Transverse colon (tissue), 4 donors: Measurements from ENCODE around the gene SGCA. TPM values are rescaled to one million over a fixed set of nuclear protein-coding genes. Genes with fewer than 3 reads are reported as not detected.

ENCODE experiments used
- DNase-seq: peaks from one replicate; pipeline ENCODE4 v3.0.0-alpha.2; 2019
- H3K27ac ChIP-seq, 4 donors: fragments of 200-600 bp; sonication (generic); 2 replicates each; pipeline ENCODE4 v1.5.1; 2016 to 2018; ENCODE audit warnings: inconsistent platforms in 4 of 4
- H3K27me3 ChIP-seq: fragments of 200-600 bp; sonication (generic); 2 replicates; pipeline ENCODE4 v1.5.1; 2017; ENCODE audit warnings: inconsistent platforms
- H3K36me3 ChIP-seq, 4 donors: fragments of 200-600 bp; sonication (generic); 2 replicates each; pipeline ENCODE4 v1.5.1; 2017 to 2019; ENCODE audit warnings: inconsistent platforms in 4 of 4
- H3K4me1 ChIP-seq, 4 donors: fragments of 200-600 bp; sonication (generic); 2 replicates each; pipeline ENCODE4 v1.5.1; 2017 to 2020; ENCODE audit warnings: inconsistent platforms in 4 of 4
- H3K4me3 ChIP-seq, 4 donors: fragments of 200-600 bp; sonication (generic); 1 replicate in 1 of 4; 2 replicates in 3 of 4; pipeline versions ENCODE4 v1.5.1 to v1.6.1; 2017 to 2019; ENCODE audit warnings: inconsistent platforms in 4 of 4
- H3K9me3 ChIP-seq, 2 donors: fragments of 200-600 bp; sonication (generic); 2 replicates each; pipeline ENCODE4 v1.5.1; 2017 to 2019; ENCODE audit warnings: inconsistent platforms in 2 of 2
- EP300 ChIP-seq: sonication (generic); formaldehyde crosslinking; IDR thresholded peaks from one replicate; pipeline ENCODE4 v1.6.1; 2017; ENCODE audit warnings: antibody characterized with exemption, low read depth
- POLR2A ChIP-seq: fragments of 450-650 bp; IDR thresholded peaks from one replicate; pipeline ENCODE4 v1.6.1; 2016; ENCODE audit warnings: antibody characterized with exemption, mild to moderate bottlenecking, moderate library complexity
- POLR2AphosphoS5 ChIP-seq, 3 donors: sonication (generic); formaldehyde crosslinking; IDR thresholded peaks; one replicate each; pipeline ENCODE4 v1.6.1; 2016; ENCODE audit warnings: antibody characterized with exemption in 3 of 3
- WGBS, 2 donors: methylation state at CpG; one replicate each; pipeline ENCODE4 v1.1.5; 2018; ENCODE audit warnings: low coverage in 1 of 2; 5-methylcytosine and 5-hydroxymethylcytosine counted together
- in situ Hi-C, 4 donors: fragments of 200-750 bp; cut with MboI; loops; one replicate each; pipeline versions ENCODE4 v1.15.0 to v1.15.1; 2017; ENCODE audit warnings: low sequenced_read_pairs in 3 of 4, low pct_ligation_motif_present in 1 of 4, low pct_unique_long_range_greater_than_20kb in 1 of 4
- intact Hi-C: fragments of 100-400 bp; cut with DNase I; formaldehyde crosslinking; loops from one replicate; pipeline ENCODE4 v1.15.1; 2023; ENCODE audit warnings: low total_unique reads
- total RNA-seq, 4 donors: library from RNA; depleted of rRNA; stranded (reverse); fragments of >200 nt; gene quantifications; one replicate each; pipeline ENCODE4 v1.1.0, GENCODE V29; 2016
- TF ChIP-seq, protein P1 (sequence below), 5 experiments: fragments of 200-600 bp in 3 of 5; fragments of 450-650 bp in 2 of 5; sonication (generic) in 3 of 5; IDR thresholded peaks; 1 replicate in 2 of 5; 2 replicates in 3 of 5; pipeline ENCODE4 v1.5.1; 2016 to 2017; ENCODE audit warnings: antibody characterized with exemption in 5 of 5, inconsistent platforms in 3 of 5, mild to moderate bottlenecking in 2 of 5, moderate library complexity in 1 of 5

Gene SGCA
- total RNA-seq, 4 donors from 2014 or later = 3.7 to 65.3 (median 7.6) TPM

DNA sequence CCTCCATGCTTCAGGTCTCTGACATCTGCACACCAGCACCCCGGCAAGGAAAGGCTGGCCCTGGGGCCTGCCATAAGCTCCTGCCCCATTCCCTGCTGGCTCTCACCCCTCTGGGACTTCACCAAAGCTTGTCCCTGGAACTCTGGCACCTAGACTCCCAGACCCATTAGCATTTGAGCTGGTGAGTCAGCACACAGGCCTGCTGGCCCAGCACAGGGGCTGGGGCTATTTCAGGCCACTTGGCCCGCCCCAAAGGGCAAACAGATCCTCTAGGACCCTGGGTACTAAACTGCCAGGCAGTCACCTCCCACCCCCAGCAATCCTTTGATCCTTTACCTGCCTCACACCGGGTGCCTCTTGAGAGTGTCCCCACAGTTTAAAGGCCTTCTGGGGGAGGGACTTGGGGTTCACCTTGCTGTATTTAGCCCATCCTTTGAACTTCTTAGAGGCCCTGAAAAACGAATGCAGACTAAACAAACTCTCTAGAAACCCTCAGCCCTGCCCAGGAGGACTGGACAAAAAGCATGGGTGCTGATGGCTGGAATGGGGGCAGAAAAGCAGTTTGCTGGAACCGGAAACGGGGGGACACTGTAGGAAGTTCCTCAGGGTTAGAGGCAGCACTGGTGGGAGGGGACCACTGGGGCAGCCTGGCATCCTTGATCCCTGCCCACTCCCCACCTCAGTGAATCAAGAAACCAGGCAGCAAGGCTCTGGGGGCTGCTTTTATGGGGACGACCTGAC is 32.6 kb upstream of the SGCA start:
- in situ Hi-C loops (no loop called here), intact Hi-C loops (no loop called here)
- 72% methylated on average over 7 of the region's 7 CpGs; no CpG with 5 or more reads in 1 of the 2 donors for WGBS, 2 donors
- peaks cover 24% of the 10 kb centered on the region for H3K27me3 ChIP-seq
- peaks cover 10 to 38% (median 28%) of the 10 kb centered on the region in 4 donors for H3K4me1 ChIP-seq
- peaks cover 0 to 26% (median 3%) of the 10 kb centered on the region in 4 donors for H3K36me3 ChIP-seq
- peak overlapping the region; percentile 18 to 43 (median 27) for H3K27ac ChIP-seq
- TF ChIP-seq EP300 (no peak), POLR2AphosphoS5 (IDR thresholded peaks at IDR 0.05) (no peak), POLR2A (no peak)
- TF ChIP-seq, protein P1, sequence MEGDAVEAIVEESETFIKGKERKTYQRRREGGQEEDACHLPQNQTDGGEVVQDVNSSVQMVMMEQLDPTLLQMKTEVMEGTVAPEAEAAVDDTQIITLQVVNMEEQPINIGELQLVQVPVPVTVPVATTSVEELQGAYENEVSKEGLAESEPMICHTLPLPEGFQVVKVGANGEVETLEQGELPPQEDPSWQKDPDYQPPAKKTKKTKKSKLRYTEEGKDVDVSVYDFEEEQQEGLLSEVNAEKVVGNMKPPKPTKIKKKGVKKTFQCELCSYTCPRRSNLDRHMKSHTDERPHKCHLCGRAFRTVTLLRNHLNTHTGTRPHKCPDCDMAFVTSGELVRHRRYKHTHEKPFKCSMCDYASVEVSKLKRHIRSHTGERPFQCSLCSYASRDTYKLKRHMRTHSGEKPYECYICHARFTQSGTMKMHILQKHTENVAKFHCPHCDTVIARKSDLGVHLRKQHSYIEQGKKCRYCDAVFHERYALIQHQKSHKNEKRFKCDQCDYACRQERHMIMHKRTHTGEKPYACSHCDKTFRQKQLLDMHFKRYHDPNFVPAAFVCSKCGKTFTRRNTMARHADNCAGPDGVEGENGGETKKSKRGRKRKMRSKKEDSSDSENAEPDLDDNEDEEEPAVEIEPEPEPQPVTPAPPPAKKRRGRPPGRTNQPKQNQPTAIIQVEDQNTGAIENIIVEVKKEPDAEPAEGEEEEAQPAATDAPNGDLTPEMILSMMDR (IDR thresholded peaks at IDR 0.05) = no peak
- no peak for DNase-seq
- H3K4me3 ChIP-seq = no peak overlapping the region
- H3K9me3 ChIP-seq = no peaks in the 10 kb centered on the region

- in situ Hi-C loops = no loop called here
- Histone ChIP-seq H3K4me1 (peaks cover 9 to 33% (median 25%) of the 10 kb centered on the region in 4 donors), H3K36me3 (peaks cover 0 to 31% (median 6%) of the 10 kb centered on the region in 4 donors), H3K27me3 (peaks cover 23% of the 10 kb centered on the region), H3K27ac (peak overlapping the region in 3 of 4 donors; percentile 18 to 32 (median 22)), H3K4me3 (no peak overlapping the region), H3K9me3 (no peaks in the 10 kb centered on the region)
- intact Hi-C loops = no loop called here
- DNase-seq = no peak
- 50 to 67% methylated on average over 1 to 15 of the region's 16 CpGs for WGBS, 2 donors
- TF ChIP-seq EP300 = no peak
- TF ChIP-seq, protein P1 (IDR thresholded peaks at IDR 0.05) = no peak
- no peak for TF ChIP-seq POLR2AphosphoS5 (IDR thresholded peaks at IDR 0.05)
- TF ChIP-seq POLR2A = no peak
Measured at GRCh38 chr17:50133769-50134099, 32.1 kb upstream of the SGCA start.

- Histone ChIP-seq H3K27ac (no peak overlapping the region), H3K9me3 (no peaks in the 10 kb centered on the region), H3K36me3 (peaks cover 0 to 39% (median 10%) of the 10 kb centered on the region in 4 donors), H3K4me1 (peaks cover 1 to 26% (median 18%) of the 10 kb centered on the region in 4 donors), H3K4me3 (no peak overlapping the region), H3K27me3 (peaks cover 16% of the 10 kb centered on the region)
- in situ Hi-C loops (no loop called here), intact Hi-C loops (no loop called here)
- no peak for DNase-seq
- no peak for TF ChIP-seq EP300
- WGBS, 2 donors = 59 to 74% methylated on average over 3 to 16 of the region's 16 CpGs
Measured at GRCh38 chr17:50134206-50135110, 31.3 kb upstream of the SGCA start.

- Histone ChIP-seq H3K36me3 (peaks cover 0 to 40% (median 11%) of the 10 kb centered on the region in 4 donors), H3K4me3 (no peak overlapping the region), H3K4me1 (peaks cover 0 to 20% (median 9%) of the 10 kb centered on the region in 4 donors), H3K27me3 (peaks cover 5% of the 10 kb centered on the region), H3K27ac (no peak overlapping the region), H3K9me3 (no peaks in the 10 kb centered on the region)
- 92 to 100% methylated on average over 1 to 15 of the region's 16 CpGs for WGBS, 2 donors
- intact Hi-C loops (no loop called here), in situ Hi-C loops (no loop called here)
- TF ChIP-seq POLR2AphosphoS5 (IDR thresholded peaks at IDR 0.05) = no peak
- no peak for TF ChIP-seq POLR2A
- no peak for TF ChIP-seq EP300
- TF ChIP-seq, protein P1 (IDR thresholded peaks at IDR 0.05) = no peak
- no peak for DNase-seq
Measured at GRCh38 chr17:50135316-50136095, 30.3 kb upstream of the SGCA start.
